ENCODE data around the gene RFX8. TPM values are rescaled to one million over a fixed set of nuclear protein-coding genes. Genes with fewer than 3 reads are reported as not detected.

The RFX8 gene
- total and polyA plus RNA-seq, 2 of the 4 experiments (the other 2 are of a cell fraction): 2.9 to 5.3 TPM

DNA sequence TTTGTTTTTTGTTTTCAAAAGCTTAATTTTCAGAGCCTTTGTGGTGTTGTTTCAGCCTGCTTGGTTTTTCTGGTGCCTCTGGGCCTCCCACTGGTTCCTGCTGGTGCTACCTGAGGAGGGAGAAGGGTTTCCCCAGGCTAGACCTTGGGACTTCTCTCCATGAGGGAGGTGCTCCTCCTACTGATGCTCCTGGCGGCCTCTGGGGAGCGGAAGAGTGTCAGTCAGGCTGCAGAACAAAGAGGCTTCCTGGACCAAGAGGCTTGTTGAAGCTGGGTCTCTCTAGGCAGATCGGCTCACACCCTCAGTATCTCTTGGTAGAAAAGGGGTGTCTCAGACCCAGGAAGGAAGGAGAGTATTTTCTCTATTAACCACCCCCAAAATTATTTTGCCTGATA, 32.2 kb downstream of the RFX8 start:
- Histone ChIP-seq H2AK5ac (ENCODE audit: low read depth, low read length) (peak overlapping the region; percentile 67; the same call in 1 of the 2 replicates), H3K14ac (replicated peaks; ENCODE audit: low read depth, low read length) (peak overlapping the region; percentile 10; the same call in 1 of the 2 replicates), H3K4me2 (ENCODE audit: low read depth, low read length) (no peak overlapping the region), H3K79me1 (ENCODE audit: low read depth in 1 of 2, low read length in 2 of 2) (peaks cover 27 to 57% of the 10 kb centered on the region in 2 experiments), H3K27ac (ENCODE audit: insufficient read depth, low read length) (no peak overlapping the region), H3K9me1 (ENCODE audit: insufficient read depth, low read length) (peaks cover 27% of the 10 kb centered on the region; the same call in 1 of the 2 replicates), H3K36me3 (ENCODE audit: control insufficient read depth, insufficient read depth, low read length) (no peaks in the 10 kb centered on the region), H3K9ac (ENCODE audit: low read depth, low read length) (no peak overlapping the region), H3K4ac (ENCODE audit: low read depth, low read length) (peak overlapping the region; percentile 67), H4K20me1 (ENCODE audit: insufficient read depth, low read length) (no peaks in the 10 kb centered on the region), H3K56ac (ENCODE audit: extremely low read depth, insufficient read depth, low read length) (no peak overlapping the region), H3K9me3 (ENCODE audit: control insufficient read depth, insufficient read depth, low read length) (no peaks in the 10 kb centered on the region), H2BK15ac (ENCODE audit: low read depth, low read length) (no peak overlapping the region; the same call in 2 of the 3 replicates), H3K4me3 (ENCODE audit: insufficient read depth, low read depth, low read length) (no peak overlapping the region), H2BK120ac (ENCODE audit: low read depth, low read length) (peak overlapping the region; percentile 80; the same call in 1 of the 2 replicates), H3K4me1 (ENCODE audit: control insufficient read depth, insufficient read depth, low read length) (peaks cover 14% of the 10 kb centered on the region), H4K91ac (ENCODE audit: insufficient read depth, low read depth, low read length) (peak overlapping the region; percentile 23), H3K27me3 (ENCODE audit: control insufficient read depth, insufficient read depth, low read length) (no peaks in the 10 kb centered on the region), H4K5ac (ENCODE audit: low read depth, low read length) (peak overlapping the region; percentile 15; the same call in 1 of the 2 replicates), H3K23ac (ENCODE audit: low read depth, low read length) (peak overlapping the region; percentile 13; the same call in 1 of the 2 replicates), H3K18ac (ENCODE audit: low read depth, low read length) (peak overlapping the region; percentile 68; the same call in 1 of the 2 replicates), H2AK9ac (replicated peaks; ENCODE audit: low read depth, low read length, poor library complexity) (no peak overlapping the region), H4K8ac (ENCODE audit: low read depth in 2 of 2, low read length in 2 of 2) (peak overlapping the region in 1 of 2 experiments; percentile 20; a peak in 1 of 4 replicates), H2BK5ac (ENCODE audit: low read depth, low read length, poor library complexity, severe bottlenecking) (peak overlapping the region; percentile 29), H2BK20ac (ENCODE audit: low read depth, low read length) (peak overlapping the region; percentile 18; the same call in 1 of the 2 replicates), H2AFZ (replicated peaks; ENCODE audit: low read length, poor library complexity) (no peak overlapping the region)
- ChIA-PET POLR2A (ENCODE audit: unreplicated experiment) (no interaction called here), CTCF (interaction anchor here (0.6 kb wide), 1 partner anchor 235 kb away, joined by 3 read pairs; no protein-coding TSS in a partner anchor)
- WGBS, 2 experiments (ENCODE audit: extremely low coverage in 2 of 2, insufficient read length in 1 of 2): no CpG with 5 or more reads among the region's 3 CpGs
- DNase-seq: no peak
- TF ChIP-seq, protein P1, sequence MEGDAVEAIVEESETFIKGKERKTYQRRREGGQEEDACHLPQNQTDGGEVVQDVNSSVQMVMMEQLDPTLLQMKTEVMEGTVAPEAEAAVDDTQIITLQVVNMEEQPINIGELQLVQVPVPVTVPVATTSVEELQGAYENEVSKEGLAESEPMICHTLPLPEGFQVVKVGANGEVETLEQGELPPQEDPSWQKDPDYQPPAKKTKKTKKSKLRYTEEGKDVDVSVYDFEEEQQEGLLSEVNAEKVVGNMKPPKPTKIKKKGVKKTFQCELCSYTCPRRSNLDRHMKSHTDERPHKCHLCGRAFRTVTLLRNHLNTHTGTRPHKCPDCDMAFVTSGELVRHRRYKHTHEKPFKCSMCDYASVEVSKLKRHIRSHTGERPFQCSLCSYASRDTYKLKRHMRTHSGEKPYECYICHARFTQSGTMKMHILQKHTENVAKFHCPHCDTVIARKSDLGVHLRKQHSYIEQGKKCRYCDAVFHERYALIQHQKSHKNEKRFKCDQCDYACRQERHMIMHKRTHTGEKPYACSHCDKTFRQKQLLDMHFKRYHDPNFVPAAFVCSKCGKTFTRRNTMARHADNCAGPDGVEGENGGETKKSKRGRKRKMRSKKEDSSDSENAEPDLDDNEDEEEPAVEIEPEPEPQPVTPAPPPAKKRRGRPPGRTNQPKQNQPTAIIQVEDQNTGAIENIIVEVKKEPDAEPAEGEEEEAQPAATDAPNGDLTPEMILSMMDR (conservative IDR thresholded peaks at IDR 0.05; ENCODE audit: low read depth, low read length): no peak
- TF ChIP-seq RFX5 (IDR thresholded peaks at IDR 0.05; ENCODE audit: low read depth, low read length) (no peak), RAD21 (IDR thresholded peaks at IDR 0.05; ENCODE audit: low read length) (peak; percentile 13; the same call in 1 of the 2 replicates)
- ATAC-seq (ENCODE audit: low read depth): no peak
- no TSS peak for BruUV-seq (replicated peaks)
- in situ Hi-C loops (cut with MboI; ENCODE audit: low sequenced_read_pairs): no loop called here
- intact Hi-C loops (cut with micrococcal nuclease): no loop called here
- dilution Hi-C loops (cut with HindIII; ENCODE audit: low sequenced_read_pairs, unreplicated experiment): no loop called here

Measured in IMR-90 (cell line).